T-helper 9 cell (primary cell): ENCODE data around the gene KPNB1.

Experiments used
- DNase-seq: peaks from one replicate; pipeline ENCODE4 v3.0.0-alpha.2; 2020
- total RNA-seq, 2 donors: gene quantifications; one replicate each; lab custom pipeline; 2026; lab: John Stamatoyannopoulos, UW

The KPNB1 gene
- total RNA-seq = 250 to 361 reads per million in 2 donors

GRCh38 chr17:47649153-47649971 is at the start of gene KPNB1:
KPNB1 (plus strand) TSS chr17:47649919; CDS start chr17:47650245, 326 bp downstream.
- DNase-seq = peak; percentile 96

GRCh38 chr17:47603830-47604597 is 45.7 kb upstream of the KPNB1 start:
- no peak for DNase-seq

- DNase-seq = no peak
Measured at GRCh38 chr17:47604598-47604927, 45.2 kb upstream of the KPNB1 start.

- no peak for DNase-seq
Measured at GRCh38 chr17:47605011-47605410, 44.7 kb upstream of the KPNB1 start.

- no peak for DNase-seq
Measured at GRCh38 chr17:47607481-47607880, 42.2 kb upstream of the KPNB1 start.

- no peak for DNase-seq
Measured at GRCh38 chr17:47611372-47612350, 38.1 kb upstream of the KPNB1 start.

GRCh38 chr17:47615766-47616424 is 33.8 kb upstream of the KPNB1 start:
- no peak for DNase-seq

- no peak for DNase-seq
Measured at GRCh38 chr17:47618410-47618809, 31.3 kb upstream of the KPNB1 start.

GRCh38 chr17:47620503-47621245 is 29.0 kb upstream of the KPNB1 start:
- no peak for DNase-seq

- DNase-seq = no peak
Measured at GRCh38 chr17:47621293-47622179, 28.2 kb upstream of the KPNB1 start.

GRCh38 chr17:47622180-47622549 is 27.6 kb upstream of the KPNB1 start:
- DNase-seq = no peak

GRCh38 chr17:47624727-47625068 is 25.0 kb upstream of the KPNB1 start:
- no peak for DNase-seq

- no peak for DNase-seq
Measured at GRCh38 chr17:47628014-47628566, 21.6 kb upstream of the KPNB1 start.

GRCh38 chr17:47629826-47630225 is 19.9 kb upstream of the KPNB1 start:
- DNase-seq = no peak

- no peak for DNase-seq
Measured at GRCh38 chr17:47630614-47631013, 19.1 kb upstream of the KPNB1 start.

GRCh38 chr17:47632991-47633390 is 16.7 kb upstream of the KPNB1 start:
- DNase-seq = no peak

- no peak for DNase-seq
Measured at GRCh38 chr17:47633996-47634395, 15.7 kb upstream of the KPNB1 start.

- DNase-seq = no peak
Measured at GRCh38 chr17:47634870-47635269, 14.8 kb upstream of the KPNB1 start.

- no peak for DNase-seq
Measured at GRCh38 chr17:47635734-47636133, 14.0 kb upstream of the KPNB1 start.

- no peak for DNase-seq
Measured at GRCh38 chr17:47636273-47637030, 13.3 kb upstream of the KPNB1 start.
